IMR-90 (cell line): ENCODE results near the gene NCAPD3.

Experiments used
- BHLHE40 ChIP-seq: fragments of 150-350 bp; IDR thresholded peaks from 2 replicates; pipeline ENCODE4 v1.6.1; 2016; ENCODE audit warnings: mild to moderate bottlenecking, low read depth, low read length
- CEBPB ChIP-seq: IDR thresholded peaks from 2 replicates; pipeline ENCODE4 v1.6.1; 2012; ENCODE audit warnings: low read depth, low read length, improper control_type of control experiment
- FOS ChIP-seq: fragments of 150-350 bp; IDR thresholded peaks from 2 replicates; pipeline ENCODE4 v1.6.1; 2016; ENCODE audit warnings: low read depth, low read length
- MAZ ChIP-seq: IDR thresholded peaks from 2 replicates; pipeline ENCODE4 v1.6.1; 2012; ENCODE audit warnings: low read depth, mild to moderate bottlenecking, low read length, improper control_type of control experiment, moderate library complexity, borderline replicate concordance
- MXI1 ChIP-seq: IDR thresholded peaks from 2 replicates; pipeline ENCODE4 v1.6.1; 2012; ENCODE audit warnings: low read depth, mild to moderate bottlenecking, low read length, moderate library complexity, borderline replicate concordance
- POLR2A ChIP-seq: IDR thresholded peaks from 2 replicates; pipeline ENCODE4 v1.6.1; 2012; ENCODE audit warnings: mild to moderate bottlenecking, low read depth, low read length
- RAD21 ChIP-seq: IDR thresholded peaks from 2 replicates; pipeline ENCODE4 v1.6.1; 2012; ENCODE audit warnings: low read length, improper control_type of control experiment
- RFX5 ChIP-seq: IDR thresholded peaks from 2 replicates; pipeline ENCODE4 v1.8.0; 2012; ENCODE audit warnings: low read depth, mild to moderate bottlenecking, low read length, moderate library complexity
- TF ChIP-seq, protein P1 (sequence below): conservative IDR thresholded peaks from 2 replicates; pipeline ENCODE4 v1.5.1; 2012; ENCODE audit warnings: mild to moderate bottlenecking, low read depth, low read length, improper control_type of control experiment
- TF ChIP-seq, protein P2 (sequence below): fragments of 150-350 bp; IDR thresholded peaks from 2 replicates; pipeline ENCODE4 v1.6.1; 2017; ENCODE audit warnings: mild to moderate bottlenecking, antibody characterized with exemption, low read length, low read depth

DNA sequence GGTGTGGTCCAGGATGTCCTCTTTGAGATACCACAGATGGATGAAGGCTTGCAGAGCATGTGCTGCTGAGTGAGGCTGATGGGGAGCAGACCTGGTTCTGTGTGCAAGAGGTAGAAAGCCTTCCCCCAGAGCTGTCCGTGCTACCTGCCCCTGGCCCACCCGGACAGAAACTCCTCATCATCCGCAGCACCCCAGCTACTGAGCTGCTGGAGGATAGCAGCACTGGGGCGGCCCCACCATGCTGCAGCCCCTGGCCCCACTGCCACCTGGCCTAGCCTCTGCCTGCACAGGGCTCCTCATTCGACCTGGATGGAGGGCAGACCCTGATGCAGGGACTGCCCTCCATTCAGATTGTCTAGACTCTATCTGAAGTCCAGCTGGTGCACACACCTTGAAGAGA lies 50.5 kb downstream of the NCAPD3 start:
- TF ChIP-seq, protein P1, sequence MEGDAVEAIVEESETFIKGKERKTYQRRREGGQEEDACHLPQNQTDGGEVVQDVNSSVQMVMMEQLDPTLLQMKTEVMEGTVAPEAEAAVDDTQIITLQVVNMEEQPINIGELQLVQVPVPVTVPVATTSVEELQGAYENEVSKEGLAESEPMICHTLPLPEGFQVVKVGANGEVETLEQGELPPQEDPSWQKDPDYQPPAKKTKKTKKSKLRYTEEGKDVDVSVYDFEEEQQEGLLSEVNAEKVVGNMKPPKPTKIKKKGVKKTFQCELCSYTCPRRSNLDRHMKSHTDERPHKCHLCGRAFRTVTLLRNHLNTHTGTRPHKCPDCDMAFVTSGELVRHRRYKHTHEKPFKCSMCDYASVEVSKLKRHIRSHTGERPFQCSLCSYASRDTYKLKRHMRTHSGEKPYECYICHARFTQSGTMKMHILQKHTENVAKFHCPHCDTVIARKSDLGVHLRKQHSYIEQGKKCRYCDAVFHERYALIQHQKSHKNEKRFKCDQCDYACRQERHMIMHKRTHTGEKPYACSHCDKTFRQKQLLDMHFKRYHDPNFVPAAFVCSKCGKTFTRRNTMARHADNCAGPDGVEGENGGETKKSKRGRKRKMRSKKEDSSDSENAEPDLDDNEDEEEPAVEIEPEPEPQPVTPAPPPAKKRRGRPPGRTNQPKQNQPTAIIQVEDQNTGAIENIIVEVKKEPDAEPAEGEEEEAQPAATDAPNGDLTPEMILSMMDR = no peak
- TF ChIP-seq FOS (no peak), RFX5 (no peak), MXI1 (no peak), MAZ (no peak), BHLHE40 (no peak), POLR2A (no peak), CEBPB (no peak), RAD21 (no peak)
- TF ChIP-seq, protein P2, sequence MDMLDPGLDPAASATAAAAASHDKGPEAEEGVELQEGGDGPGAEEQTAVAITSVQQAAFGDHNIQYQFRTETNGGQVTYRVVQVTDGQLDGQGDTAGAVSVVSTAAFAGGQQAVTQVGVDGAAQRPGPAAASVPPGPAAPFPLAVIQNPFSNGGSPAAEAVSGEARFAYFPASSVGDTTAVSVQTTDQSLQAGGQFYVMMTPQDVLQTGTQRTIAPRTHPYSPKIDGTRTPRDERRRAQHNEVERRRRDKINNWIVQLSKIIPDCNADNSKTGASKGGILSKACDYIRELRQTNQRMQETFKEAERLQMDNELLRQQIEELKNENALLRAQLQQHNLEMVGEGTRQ = no peak
